HL-60/S4 treated with retinoic acid at 250 ng/mL for 4 days and 3 days (cell line): ENCODE data around the gene ENDOV.

Source experiments
- in situ Hi-C: fragments of 300-500 bp; cut with MboI; formaldehyde crosslinking; loops from 2 replicates; pipeline ENCODE4 v1.7.0; 2022; ENCODE audit warnings: low sequenced_read_pairs

The ENDOV gene

GRCh38 chr17:80414803-80415625, at the start of gene ENDOV:
Gene ENDOV (plus strand): TSS chr17:80415167. CDS start chr17:80415195, 28 bp downstream.
- in situ Hi-C loops = no loop called here

GRCh38 chr17:80365983-80366382, 49.0 kb upstream of the ENDOV start:
- in situ Hi-C loops = no loop called here

GRCh38 chr17:80367503-80367902, 47.5 kb upstream of the ENDOV start:
- in situ Hi-C loops = no loop called here

- in situ Hi-C loops = no loop called here
Measured at GRCh38 chr17:80371196-80371595, 43.8 kb upstream of the ENDOV start.

- in situ Hi-C loops = no loop called here
Measured at GRCh38 chr17:80372456-80372855, 42.5 kb upstream of the ENDOV start.

GRCh38 chr17:80372922-80373570, 41.9 kb upstream of the ENDOV start:
- in situ Hi-C loops = no loop called here

GRCh38 chr17:80374039-80374731, 40.8 kb upstream of the ENDOV start:
- in situ Hi-C loops = no loop called here

- in situ Hi-C loops = no loop called here
Measured at GRCh38 chr17:80374732-80375585, 40.0 kb upstream of the ENDOV start.

GRCh38 chr17:80376531-80376930, 38.4 kb upstream of the ENDOV start:
- in situ Hi-C loops = no loop called here

- in situ Hi-C loops = no loop called here
Measured at GRCh38 chr17:80377798-80378197, 37.2 kb upstream of the ENDOV start.

- in situ Hi-C loops = no loop called here
Measured at GRCh38 chr17:80379348-80379747, 35.6 kb upstream of the ENDOV start.

GRCh38 chr17:80380068-80380467, 34.9 kb upstream of the ENDOV start:
- in situ Hi-C loops = no loop called here

GRCh38 chr17:80380555-80381002, 34.4 kb upstream of the ENDOV start:
- in situ Hi-C loops = no loop called here

GRCh38 chr17:80381416-80381923, 33.5 kb upstream of the ENDOV start:
- in situ Hi-C loops = no loop called here

- in situ Hi-C loops = no loop called here
Measured at GRCh38 chr17:80382446-80382845, 32.5 kb upstream of the ENDOV start.

GRCh38 chr17:80382956-80383355, 32.0 kb upstream of the ENDOV start:
- in situ Hi-C loops = no loop called here

- in situ Hi-C loops = no loop called here
Measured at GRCh38 chr17:80384078-80384960, 30.6 kb upstream of the ENDOV start.

GRCh38 chr17:80385046-80385445, 29.9 kb upstream of the ENDOV start:
- in situ Hi-C loops = no loop called here

- in situ Hi-C loops = no loop called here
Measured at GRCh38 chr17:80386341-80386740, 28.6 kb upstream of the ENDOV start.

- in situ Hi-C loops = no loop called here
Measured at GRCh38 chr17:80387071-80387470, 27.9 kb upstream of the ENDOV start.
